ENCODE data around the gene GIT1.

GIT1 gene

GRCh38 chr17:29577385-29578211, 11.8 kb downstream of the GIT1 start:
- DNase-seq, result no peak

GRCh38 chr17:29577001-29577370, 12.5 kb downstream of the GIT1 start:
- no peak for DNase-seq

- DNase-seq, result no peak
Measured at GRCh38 chr17:29576214-29577000, 13.0 kb downstream of the GIT1 start.

- no peak for DNase-seq
Measured at GRCh38 chr17:29575511-29576213, 13.8 kb downstream of the GIT1 start.

- DNase-seq, result no peak
Measured at GRCh38 chr17:29574732-29575510, 14.5 kb downstream of the GIT1 start.

- DNase-seq, result no peak
Measured at GRCh38 chr17:29573871-29574731, 15.3 kb downstream of the GIT1 start.

- no peak for DNase-seq
Measured at GRCh38 chr17:29573558-29573869, 15.9 kb downstream of the GIT1 start.

GRCh38 chr17:29572691-29573557, 16.5 kb downstream of the GIT1 start:
- DNase-seq, result no peak

- no peak for DNase-seq
Measured at GRCh38 chr17:29571883-29572681, 17.4 kb downstream of the GIT1 start.

- DNase-seq, result no peak
Measured at GRCh38 chr17:29571486-29571882, 18.0 kb downstream of the GIT1 start.

GRCh38 chr17:29570521-29570920, 18.9 kb downstream of the GIT1 start:
- no peak for DNase-seq

GRCh38 chr17:29569245-29569950, 20.1 kb downstream of the GIT1 start:
- no peak for DNase-seq

GRCh38 chr17:29568331-29569244, 20.9 kb downstream of the GIT1 start, which contains the start of gene TP53I13:
Gene TP53I13, plus strand, starts transcription at chr17:29568701. Its CDS starts 58 bp downstream, at chr17:29568759.
- peak; percentile 64 for DNase-seq

GRCh38 chr17:29567554-29568330, 21.7 kb downstream of the GIT1 start:
- DNase-seq, result peak; percentile 49

- DNase-seq, result no peak
Measured at GRCh38 chr17:29567304-29567553, 22.2 kb downstream of the GIT1 start.

- DNase-seq, result peak; percentile 41
Measured at GRCh38 chr17:29566473-29567303, 22.8 kb downstream of the GIT1 start, which contains the start of gene ABHD15. Gene ABHD15, minus strand, starts transcription at chr17:29567037. Its CDS starts 71 bp downstream, at chr17:29566966.
